Fibroblast of pulmonary artery (primary cell): ENCODE measurements around the gene TJP3.

Experiments used
- DNase-seq: peaks from one replicate; pipeline ENCODE4 v3.0.0-alpha.2; 2010; ENCODE audit warnings: low read depth
- H3K4me3 ChIP-seq: replicated peaks from 2 replicates; pipeline ENCODE4 v1.5.1; 2011; ENCODE audit warnings: low read depth, mild to moderate bottlenecking, control low read depth, low read length, moderate library complexity
- TF ChIP-seq, protein P1 (sequence below): IDR thresholded peaks from 2 replicates; pipeline ENCODE4 v1.5.1; 2011; ENCODE audit warnings: mild to moderate bottlenecking, control low read depth, low read length, inconsistent platforms; ENCODE audit errors: missing control alignments

The TJP3 gene

DNA sequence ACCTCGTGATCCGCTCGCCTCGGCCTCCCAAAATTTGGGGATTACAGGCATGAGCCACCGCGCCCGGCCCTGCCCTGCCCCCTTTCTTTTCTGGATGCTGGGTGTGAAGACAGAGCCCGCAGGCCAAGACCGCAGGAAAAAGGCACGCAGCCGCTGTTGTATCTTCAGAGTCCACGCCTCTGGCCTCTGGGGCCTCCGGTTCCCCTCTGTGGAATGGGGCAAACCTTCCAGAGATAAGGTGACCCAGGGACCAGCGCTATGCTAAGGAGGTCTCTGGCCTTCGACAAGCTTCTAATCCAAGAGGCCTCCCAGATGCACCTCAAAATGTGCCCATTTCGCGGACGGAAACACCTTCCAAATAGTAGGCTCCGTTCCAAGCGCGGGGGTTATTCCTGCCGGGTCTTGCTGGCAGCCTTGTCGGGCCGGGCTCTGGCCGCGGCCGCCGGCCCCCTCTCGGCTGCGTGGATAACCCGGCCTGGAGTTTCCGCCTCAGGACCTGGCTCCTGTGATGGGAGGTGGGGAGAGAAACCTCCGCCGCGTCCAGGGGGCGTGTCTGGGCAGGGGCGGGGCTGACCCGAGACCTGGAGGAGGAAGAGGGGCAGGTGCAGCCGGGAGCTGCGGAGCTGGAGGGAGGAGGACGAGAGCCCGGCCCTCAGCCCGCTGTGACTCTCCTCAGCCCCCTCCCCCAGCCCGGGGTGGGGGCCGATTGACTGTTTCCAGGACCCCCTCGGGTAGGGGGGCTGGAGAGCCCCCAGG, 13.1 kb downstream of the TJP3 start:
- DNase-seq = peak; percentile 86
- no peak overlapping the region for H3K4me3 ChIP-seq
- TF ChIP-seq, protein P1, sequence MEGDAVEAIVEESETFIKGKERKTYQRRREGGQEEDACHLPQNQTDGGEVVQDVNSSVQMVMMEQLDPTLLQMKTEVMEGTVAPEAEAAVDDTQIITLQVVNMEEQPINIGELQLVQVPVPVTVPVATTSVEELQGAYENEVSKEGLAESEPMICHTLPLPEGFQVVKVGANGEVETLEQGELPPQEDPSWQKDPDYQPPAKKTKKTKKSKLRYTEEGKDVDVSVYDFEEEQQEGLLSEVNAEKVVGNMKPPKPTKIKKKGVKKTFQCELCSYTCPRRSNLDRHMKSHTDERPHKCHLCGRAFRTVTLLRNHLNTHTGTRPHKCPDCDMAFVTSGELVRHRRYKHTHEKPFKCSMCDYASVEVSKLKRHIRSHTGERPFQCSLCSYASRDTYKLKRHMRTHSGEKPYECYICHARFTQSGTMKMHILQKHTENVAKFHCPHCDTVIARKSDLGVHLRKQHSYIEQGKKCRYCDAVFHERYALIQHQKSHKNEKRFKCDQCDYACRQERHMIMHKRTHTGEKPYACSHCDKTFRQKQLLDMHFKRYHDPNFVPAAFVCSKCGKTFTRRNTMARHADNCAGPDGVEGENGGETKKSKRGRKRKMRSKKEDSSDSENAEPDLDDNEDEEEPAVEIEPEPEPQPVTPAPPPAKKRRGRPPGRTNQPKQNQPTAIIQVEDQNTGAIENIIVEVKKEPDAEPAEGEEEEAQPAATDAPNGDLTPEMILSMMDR = no peak

DNA sequence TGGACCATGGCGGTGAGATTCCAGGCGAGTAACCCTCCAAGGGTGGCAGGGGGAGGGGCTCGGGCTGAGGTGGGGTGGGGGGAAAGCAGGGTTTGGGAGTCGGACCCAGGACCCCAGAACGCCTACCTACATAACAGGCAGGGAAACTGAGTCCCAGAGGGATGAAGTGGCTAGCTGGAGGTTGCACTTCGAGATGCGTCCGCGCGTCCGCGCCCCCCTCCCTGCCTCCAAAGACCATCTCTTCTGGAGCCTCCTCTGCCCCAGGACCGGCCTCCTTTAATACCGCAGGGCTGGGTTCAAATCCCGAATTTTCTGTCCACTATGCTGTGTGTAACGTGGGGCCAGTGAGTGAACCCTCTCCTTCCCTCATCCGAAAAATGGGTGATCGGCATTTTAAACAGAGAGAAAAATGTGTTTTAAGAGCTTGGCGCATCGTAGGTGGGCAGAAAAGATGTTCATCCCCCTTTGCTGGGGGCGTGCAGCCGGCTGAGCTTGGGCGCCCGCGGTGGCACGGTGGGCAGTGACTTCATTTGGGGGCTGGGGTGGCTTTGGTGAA, 13.8 kb downstream of the TJP3 start:
- no peak for DNase-seq
- TF ChIP-seq, protein P1 = no peak
- H3K4me3 ChIP-seq = no peak overlapping the region

- no peak for DNase-seq
- TF ChIP-seq, protein P1 = no peak
- H3K4me3 ChIP-seq = no peak overlapping the region
These were observed 14.4 kb downstream of the TJP3 start for GRCh38 chr19:3722443-3723109.

GRCh38 chr19:3723110-3723488, 14.9 kb downstream of the TJP3 start:
- no peak overlapping the region for H3K4me3 ChIP-seq
- TF ChIP-seq, protein P1 = no peak
- DNase-seq = no peak

DNA sequence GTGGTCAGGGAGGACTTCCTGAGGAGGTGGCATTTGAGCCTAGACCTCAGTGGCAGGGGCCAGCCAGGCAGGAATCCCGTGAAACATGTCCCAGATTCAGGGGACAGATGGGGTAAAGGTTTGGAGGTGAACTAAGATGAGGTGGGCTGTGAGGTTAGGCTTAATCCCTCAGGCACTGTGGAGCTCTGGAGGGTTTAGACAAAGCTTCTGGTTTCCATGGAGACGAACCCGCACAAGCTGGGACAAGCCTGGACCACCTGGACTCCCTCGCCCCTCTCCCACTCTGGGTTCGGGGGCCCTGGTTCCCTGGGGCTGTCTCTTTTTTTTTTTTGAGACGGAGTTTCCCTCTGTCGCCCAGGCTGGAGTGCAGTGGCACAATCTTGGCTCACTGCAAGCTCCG, 15.7 kb downstream of the TJP3 start:
- no peak for DNase-seq
- TF ChIP-seq, protein P1 = no peak
- H3K4me3 ChIP-seq = no peak overlapping the region

DNA sequence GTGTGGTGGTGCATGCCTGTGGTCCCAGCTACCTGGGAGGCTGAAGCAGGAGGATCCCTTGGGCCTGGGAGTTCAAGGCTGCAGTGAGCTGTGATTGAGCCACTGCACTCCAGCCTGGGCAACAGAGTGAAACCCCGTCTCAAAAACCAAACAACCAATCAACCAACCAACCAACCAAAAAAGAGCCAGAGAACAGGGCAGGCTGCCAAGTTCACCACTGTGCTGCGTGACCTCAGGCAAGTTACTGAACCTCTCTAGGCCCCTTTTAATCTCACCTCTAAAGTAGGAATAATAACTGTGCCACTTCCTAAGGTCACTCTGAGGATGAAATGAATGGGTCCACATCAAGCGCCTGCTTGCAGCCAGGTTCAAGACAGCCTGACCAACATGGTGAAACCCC, 16.9 kb downstream of the TJP3 start:
- no peak overlapping the region for H3K4me3 ChIP-seq
- no peak for DNase-seq
- TF ChIP-seq, protein P1 = no peak
